Thyroid gland (tissue), 4 donors: ENCODE data around the gene CENPM. TPM values are rescaled to one million over a fixed set of nuclear protein-coding genes. Genes with fewer than 3 reads are reported as not detected.

Experiments used
- DNase-seq, 2 donors: peaks; one replicate each; pipeline ENCODE4 v3.0.0-alpha.2; 2019
- H3K27ac ChIP-seq, 3 donors: fragments of 200-600 bp; sonication (generic); 1 replicate in 2 of 3; 2 replicates in 1 of 3; pipeline ENCODE4 v1.5.1; 2016 to 2019; ENCODE audit warnings: mild to moderate bottlenecking in 1 of 3, moderate library complexity in 1 of 3
- H3K27me3 ChIP-seq: fragments of 200-600 bp; sonication (generic); one replicate; pipeline ENCODE4 v1.5.1; 2019
- H3K36me3 ChIP-seq, 2 donors: fragments of 200-600 bp; sonication (generic); one replicate each; pipeline ENCODE4 v1.5.1; 2016 to 2019
- H3K4me1 ChIP-seq, 2 donors: fragments of 200-600 bp; sonication (generic); one replicate each; pipeline ENCODE4 v1.5.1; 2017 to 2019
- H3K4me3 ChIP-seq, 3 donors: fragments of 200-600 bp; sonication (generic); replicated peaks in 1 of 3; 1 replicate in 2 of 3; 2 replicates in 1 of 3; pipeline ENCODE4 v1.5.1; 2016; ENCODE audit warnings: mild to moderate bottlenecking in 1 of 3
- H3K9me3 ChIP-seq: fragments of 200-600 bp; sonication (generic); one replicate; pipeline ENCODE4 v1.5.1; 2017
- POLR2A ChIP-seq, 2 donors: fragments of 450-650 bp; IDR thresholded peaks; one replicate each; pipeline ENCODE4 v1.6.1; 2017; ENCODE audit warnings: antibody characterized with exemption in 2 of 2, mild to moderate bottlenecking in 2 of 2, moderate library complexity in 1 of 2
- WGBS, 2 donors: methylation state at CpG; one replicate each; pipeline ENCODE4 v1.1.5; 2017; 5-methylcytosine and 5-hydroxymethylcytosine counted together
- intact Hi-C: fragments of 100-400 bp; cut with DNase I; formaldehyde crosslinking; loops from one replicate; pipeline ENCODE4 v1.15.1; 2023
- total RNA-seq, 4 donors: library from RNA; depleted of rRNA; stranded (reverse); fragments of >200 nt; gene quantifications; one replicate each; pipeline ENCODE4 v1.2.3, GENCODE V29; 2016
- TF ChIP-seq, protein P1 (sequence below), 6 experiments: fragments of 200-600 bp in 3 of 6; fragments of 450-650 bp in 3 of 6; sonication (generic) in 3 of 6; IDR thresholded peaks; one replicate each; pipeline ENCODE4 v1.5.1; 2016 to 2019; ENCODE audit warnings: antibody characterized with exemption in 6 of 6, mild to moderate bottlenecking in 2 of 6, inconsistent platforms in 1 of 6, moderate library complexity in 1 of 6

Gene CENPM
- total RNA-seq, 4 donors from 2014 or later: 0.56 TPM; not detected in 3

DNA sequence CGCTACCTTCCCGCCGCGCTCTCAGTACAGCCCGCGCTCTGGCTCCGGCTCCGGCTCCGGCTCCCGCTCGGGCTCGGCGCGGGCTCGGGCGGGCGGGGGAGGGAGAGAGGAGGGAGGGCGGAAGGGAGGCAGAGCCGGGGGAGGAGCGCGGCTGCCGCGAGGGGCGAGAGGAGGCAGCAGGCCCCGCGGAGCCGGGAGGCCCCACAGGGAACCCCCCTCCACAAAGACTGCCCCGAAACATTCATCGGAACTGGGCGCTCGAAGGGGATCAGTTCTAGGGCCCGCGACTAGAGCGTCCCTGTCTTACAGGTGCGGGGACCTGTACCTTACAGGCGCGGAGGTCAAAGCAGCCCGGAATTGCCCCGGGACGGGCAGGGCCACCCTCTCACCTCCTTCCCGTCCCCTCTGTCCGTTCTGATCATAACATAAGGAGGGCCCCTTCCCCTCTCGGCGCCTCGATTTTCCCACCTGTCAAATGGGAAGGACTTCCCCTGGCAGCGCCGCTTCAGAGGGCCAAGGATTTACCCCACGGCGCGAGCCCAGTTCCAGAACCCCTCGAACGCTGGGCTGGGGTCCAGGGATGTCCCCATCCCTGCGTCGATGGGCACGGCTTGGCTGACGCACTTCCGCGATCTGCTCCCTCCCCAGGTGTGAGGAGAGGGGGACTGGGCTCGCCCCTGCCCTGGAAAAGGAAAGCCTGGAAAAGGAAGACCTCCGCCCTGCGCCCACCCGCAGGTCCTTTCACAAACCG is 31.7 kb downstream of the CENPM start, which contains the start of gene SHISA8:
Gene SHISA8 (minus strand): TSS at position 40 of the 751 bp plus-strand sequence. CDS start 407 bp downstream, outside the sequence.
- H3K4me3 ChIP-seq: peak within 1 kb of the TSS in 1 of 3 donors; percentile 26
- TF ChIP-seq POLR2A (IDR thresholded peaks at IDR 0.05): no peak
- TF ChIP-seq, protein P1, sequence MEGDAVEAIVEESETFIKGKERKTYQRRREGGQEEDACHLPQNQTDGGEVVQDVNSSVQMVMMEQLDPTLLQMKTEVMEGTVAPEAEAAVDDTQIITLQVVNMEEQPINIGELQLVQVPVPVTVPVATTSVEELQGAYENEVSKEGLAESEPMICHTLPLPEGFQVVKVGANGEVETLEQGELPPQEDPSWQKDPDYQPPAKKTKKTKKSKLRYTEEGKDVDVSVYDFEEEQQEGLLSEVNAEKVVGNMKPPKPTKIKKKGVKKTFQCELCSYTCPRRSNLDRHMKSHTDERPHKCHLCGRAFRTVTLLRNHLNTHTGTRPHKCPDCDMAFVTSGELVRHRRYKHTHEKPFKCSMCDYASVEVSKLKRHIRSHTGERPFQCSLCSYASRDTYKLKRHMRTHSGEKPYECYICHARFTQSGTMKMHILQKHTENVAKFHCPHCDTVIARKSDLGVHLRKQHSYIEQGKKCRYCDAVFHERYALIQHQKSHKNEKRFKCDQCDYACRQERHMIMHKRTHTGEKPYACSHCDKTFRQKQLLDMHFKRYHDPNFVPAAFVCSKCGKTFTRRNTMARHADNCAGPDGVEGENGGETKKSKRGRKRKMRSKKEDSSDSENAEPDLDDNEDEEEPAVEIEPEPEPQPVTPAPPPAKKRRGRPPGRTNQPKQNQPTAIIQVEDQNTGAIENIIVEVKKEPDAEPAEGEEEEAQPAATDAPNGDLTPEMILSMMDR (IDR thresholded peaks at IDR 0.05): no peak
- no peaks in the 10 kb centered on the region for H3K9me3 ChIP-seq
- no peaks in the 10 kb centered on the region for H3K36me3 ChIP-seq
- H3K27me3 ChIP-seq: peaks cover 36% of the 10 kb centered on the region
- intact Hi-C loops: no loop called here
- DNase-seq: peak; percentile 28 to 35
- WGBS, 2 donors: 0 to 15% methylated on average over 6 to 21 of the region's 63 CpGs
- H3K4me1 ChIP-seq: peaks cover 18 to 42% of the 10 kb centered on the region in 2 donors
- no peak within 1 kb of the TSS for H3K27ac ChIP-seq

DNA sequence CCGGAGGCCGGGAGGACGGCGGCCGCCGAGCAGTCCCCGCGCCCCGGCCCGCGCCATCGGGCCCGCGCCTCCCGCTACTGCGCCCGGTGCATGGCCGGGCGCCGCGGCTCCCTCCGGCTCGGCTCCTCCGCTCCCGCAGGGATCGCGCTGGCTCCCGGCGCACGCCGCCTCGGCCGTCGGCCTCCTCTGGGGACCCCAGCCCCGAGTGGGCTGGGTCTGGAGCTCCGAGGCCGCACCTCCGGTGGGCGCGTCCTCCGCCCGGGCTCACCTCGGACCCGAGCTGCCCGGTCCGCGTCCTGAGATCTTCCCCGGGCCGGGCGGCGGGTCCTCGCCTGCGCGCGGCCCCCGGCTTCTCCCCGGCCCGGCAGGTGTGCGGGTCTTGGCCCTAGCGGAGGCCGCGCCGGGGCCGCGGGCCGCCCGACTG is 32.3 kb downstream of the CENPM start:
- WGBS, 2 donors: 3% methylated on average over 39 of the region's 67 CpGs; no CpG with 5 or more reads in 1 of the 2 donors
- Histone ChIP-seq H3K9me3 (no peaks in the 10 kb centered on the region), H3K4me3 (peak overlapping the region in 1 of 3 donors; percentile 26), H3K27me3 (peaks cover 36% of the 10 kb centered on the region), H3K4me1 (peaks cover 18 to 42% of the 10 kb centered on the region in 2 donors), H3K36me3 (no peaks in the 10 kb centered on the region), H3K27ac (no peak overlapping the region)
- TF ChIP-seq, protein P1 (IDR thresholded peaks at IDR 0.05): no peak
- TF ChIP-seq POLR2A (IDR thresholded peaks at IDR 0.05): no peak
- DNase-seq: no peak
- intact Hi-C loops: no loop called here

DNA sequence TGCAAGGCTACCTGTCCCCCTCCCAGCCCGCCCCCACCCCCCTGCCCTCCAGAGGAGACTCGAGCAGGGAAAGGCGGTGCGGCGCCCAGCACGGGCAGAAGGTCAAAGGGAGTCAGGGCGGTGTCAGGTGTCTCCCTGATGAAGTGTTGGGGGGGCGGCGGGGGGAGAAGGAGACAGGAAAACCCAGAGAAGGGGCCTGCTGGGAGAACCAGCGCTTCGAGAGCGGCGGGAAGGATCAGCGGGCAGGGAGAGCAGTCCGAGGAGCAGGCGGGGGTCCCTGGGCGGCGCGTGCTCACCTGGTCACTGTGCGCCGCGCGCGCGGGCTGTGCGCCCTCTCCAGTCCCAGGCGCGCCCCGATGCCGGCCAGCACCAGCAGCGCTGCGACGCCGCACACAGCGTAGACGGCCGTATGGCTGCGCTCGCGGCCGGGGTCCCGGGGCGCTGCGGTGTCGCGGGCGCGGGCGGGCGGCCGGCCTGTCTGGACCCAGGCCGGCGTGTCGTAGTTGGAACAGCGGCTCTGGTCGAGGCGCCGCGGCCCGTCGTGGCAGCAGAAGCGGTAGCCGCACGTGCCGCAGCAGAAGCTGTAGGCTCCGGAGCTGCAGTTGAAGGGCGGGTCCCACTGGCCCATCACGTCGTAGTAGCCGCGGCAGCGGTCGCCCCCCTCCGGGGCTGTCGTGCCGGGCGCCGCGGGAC is 33.0 kb downstream of the CENPM start:
- Histone ChIP-seq H3K36me3 (no peaks in the 10 kb centered on the region), H3K4me1 (peaks cover 13 to 37% of the 10 kb centered on the region in 2 donors), H3K4me3 (no peak overlapping the region), H3K9me3 (no peaks in the 10 kb centered on the region), H3K27me3 (peaks cover 36% of the 10 kb centered on the region), H3K27ac (no peak overlapping the region)
- DNase-seq: no peak
- no peak for TF ChIP-seq POLR2A (IDR thresholded peaks at IDR 0.05)
- TF ChIP-seq, protein P1 (IDR thresholded peaks at IDR 0.05): no peak
- WGBS, 2 donors: 2 to 4% methylated on average over 14 to 38 of the region's 79 CpGs
- intact Hi-C loops: no loop called here

DNA sequence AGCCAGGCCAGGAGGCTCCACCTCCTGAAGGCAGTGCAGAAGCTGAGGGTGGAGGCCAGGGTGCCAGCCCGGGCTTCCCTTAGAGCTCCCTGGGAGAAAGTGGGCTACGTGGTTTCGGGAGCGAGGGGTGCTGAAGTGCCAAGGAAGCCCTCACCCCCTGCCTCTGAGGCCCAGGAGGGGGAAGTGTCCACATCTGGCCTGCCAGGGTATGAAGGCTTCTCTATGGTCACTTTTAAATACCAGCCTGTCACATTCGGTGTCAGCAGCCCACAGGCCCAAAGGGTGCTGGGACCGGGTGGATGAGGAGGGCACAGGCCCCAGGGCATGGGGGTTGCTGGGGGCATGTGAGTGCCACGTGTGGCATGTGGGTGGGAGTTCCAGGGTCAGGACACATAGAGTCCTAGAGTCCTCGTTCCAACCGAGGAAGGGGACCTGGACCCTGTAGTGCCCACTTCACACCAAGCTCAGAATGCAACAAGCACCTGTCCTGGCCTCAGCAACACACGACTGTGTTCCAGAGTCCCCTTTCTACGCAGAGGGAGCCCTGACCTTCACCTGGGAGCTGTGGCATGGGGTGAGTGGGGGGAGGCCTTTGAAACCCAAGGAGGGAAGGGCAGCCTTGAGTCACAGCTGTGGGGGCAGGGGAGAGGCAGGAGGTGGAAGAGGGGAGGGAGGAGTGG is 33.8 kb downstream of the CENPM start:
- intact Hi-C loops: no loop called here
- 61 to 67% methylated on average over 7 to 9 of the region's 11 CpGs for WGBS, 2 donors
- Histone ChIP-seq H3K4me1 (peaks cover 13 to 35% of the 10 kb centered on the region in 2 donors), H3K9me3 (no peaks in the 10 kb centered on the region), H3K27ac (no peak overlapping the region), H3K27me3 (peaks cover 36% of the 10 kb centered on the region), H3K36me3 (no peaks in the 10 kb centered on the region), H3K4me3 (no peak overlapping the region)
- DNase-seq: no peak
- no peak for TF ChIP-seq POLR2A (IDR thresholded peaks at IDR 0.05)
- TF ChIP-seq, protein P1 (IDR thresholded peaks at IDR 0.05): no peak
